CD4-positive, alpha-beta T cell treated with Interleukin-2 at 100 ng/mL for 4 hours (primary cell): ENCODE results near the gene TMIGD2.
"Not testable (repeated sequence)": the region's sequence is repeated elsewhere in the genome, so short reads cannot be mapped to it uniquely, and the experiment has no call there.

Experiments
- DNase-seq: peaks from one replicate; pipeline ENCODE4 v3.0.0-alpha.2; 2020; ENCODE audit warnings: low spot score

The TMIGD2 gene, protein sequence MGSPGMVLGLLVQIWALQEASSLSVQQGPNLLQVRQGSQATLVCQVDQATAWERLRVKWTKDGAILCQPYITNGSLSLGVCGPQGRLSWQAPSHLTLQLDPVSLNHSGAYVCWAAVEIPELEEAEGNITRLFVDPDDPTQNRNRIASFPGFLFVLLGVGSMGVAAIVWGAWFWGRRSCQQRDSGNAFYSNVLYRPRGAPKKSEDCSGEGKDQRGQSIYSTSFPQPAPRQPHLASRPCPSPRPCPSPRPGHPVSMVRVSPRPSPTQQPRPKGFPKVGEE

DNA sequence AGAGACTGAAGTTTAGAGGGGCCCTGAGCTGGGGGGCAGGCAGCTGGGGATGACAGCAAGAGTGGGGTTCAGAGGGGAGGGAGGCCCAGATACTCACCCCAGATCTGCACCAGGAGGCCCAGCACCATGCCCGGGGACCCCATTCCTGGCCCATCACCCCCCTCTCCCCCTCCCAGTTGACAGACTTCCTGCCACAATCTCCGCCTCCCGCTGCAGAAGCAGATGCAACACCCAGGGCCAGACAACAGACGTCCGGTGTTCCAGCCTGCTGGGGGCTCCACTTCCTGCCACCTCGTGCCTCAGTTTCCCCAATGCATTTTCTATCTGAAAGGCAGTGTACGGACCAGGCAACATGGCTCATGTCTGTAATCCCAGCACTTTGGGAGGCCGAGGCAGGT is at the start of gene TMIGD2:
TSS of gene TMIGD2 (minus strand) at position 147 of the 398 bp plus-strand sequence. CDS start at position 143, 4 bp downstream.
- no peak for DNase-seq

DNA sequence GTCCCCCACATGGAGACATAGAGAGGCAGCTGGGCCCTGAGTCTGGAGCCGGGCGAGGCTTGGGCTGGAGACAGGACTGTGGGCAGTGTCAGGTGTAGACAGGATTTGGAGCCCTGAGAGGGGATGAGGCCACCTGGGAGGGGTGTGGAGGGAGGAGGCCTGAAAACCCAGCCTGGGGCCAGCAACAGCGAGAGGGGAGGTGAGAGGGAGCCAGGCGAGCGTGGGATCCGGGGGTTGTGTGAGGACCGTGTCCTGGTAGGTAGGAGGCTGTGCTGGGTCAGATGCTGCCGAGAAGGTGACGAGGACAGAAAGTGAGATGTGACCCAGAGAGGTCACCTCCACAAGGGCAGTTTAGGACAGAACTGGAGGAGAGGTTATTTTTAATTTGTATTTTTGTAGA is 48.5 kb upstream of the TMIGD2 start:
- no peak for DNase-seq

DNA sequence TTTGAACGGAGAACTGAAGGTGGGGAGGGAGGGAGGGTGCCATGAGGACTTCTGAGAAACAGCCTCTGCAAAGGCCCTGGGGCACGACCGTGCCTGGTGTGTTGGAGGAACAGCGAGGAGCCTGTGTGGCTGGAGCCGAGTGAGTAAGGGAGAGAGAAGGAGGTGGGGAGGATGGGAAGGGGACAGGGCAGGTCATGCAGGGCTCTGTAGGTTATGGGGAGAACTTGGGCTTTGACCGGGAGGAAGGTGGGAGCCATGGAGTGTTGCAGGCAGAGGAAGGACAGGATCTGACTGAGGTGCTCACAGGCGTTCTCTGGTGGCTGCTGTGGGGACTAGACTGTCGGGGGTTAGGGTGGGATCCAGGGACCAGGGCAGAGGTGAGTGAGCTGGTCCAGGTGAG is 47.9 kb upstream of the TMIGD2 start:
- no peak for DNase-seq

DNA sequence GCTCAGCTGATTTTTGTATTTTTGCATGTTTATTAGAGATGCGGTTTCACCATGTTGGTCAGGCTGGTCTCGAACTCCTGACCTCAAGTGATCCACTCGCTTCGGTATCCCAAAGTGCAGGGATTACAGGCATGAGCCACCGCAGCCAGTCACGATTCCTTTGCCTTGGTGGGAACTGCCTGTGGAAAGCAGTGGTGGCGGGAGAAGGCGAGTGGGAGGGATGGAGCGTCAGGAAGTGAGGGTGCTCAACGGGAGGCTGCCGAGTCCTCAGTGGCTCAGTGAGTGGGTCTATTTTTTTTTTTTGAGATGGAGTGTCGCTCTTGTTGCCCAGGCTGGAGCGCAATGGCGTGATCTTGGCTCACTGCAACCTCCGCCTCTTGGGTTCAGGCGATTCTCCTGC is 47.0 kb upstream of the TMIGD2 start:
- DNase-seq, result not testable (repeated sequence)

DNA sequence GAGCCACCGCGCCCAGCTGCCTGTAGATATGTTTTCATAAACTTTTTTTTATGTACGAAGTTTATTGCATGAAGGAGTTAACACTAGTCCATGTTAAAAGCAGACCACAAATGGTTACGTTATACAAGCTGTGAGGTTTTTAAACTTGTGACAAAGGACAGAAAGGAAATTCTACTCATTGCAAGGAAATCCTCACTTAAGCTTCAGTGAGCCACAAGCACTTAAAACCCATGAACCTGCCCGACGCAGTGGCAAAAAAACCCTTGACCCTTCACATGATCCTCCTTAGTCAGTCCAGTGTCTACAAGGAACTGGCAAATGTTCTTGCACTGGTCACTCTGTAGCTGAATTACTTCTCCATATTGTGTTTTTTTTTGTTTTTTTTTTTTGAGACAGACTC is 45.3 kb upstream of the TMIGD2 start:
- no peak for DNase-seq

DNA sequence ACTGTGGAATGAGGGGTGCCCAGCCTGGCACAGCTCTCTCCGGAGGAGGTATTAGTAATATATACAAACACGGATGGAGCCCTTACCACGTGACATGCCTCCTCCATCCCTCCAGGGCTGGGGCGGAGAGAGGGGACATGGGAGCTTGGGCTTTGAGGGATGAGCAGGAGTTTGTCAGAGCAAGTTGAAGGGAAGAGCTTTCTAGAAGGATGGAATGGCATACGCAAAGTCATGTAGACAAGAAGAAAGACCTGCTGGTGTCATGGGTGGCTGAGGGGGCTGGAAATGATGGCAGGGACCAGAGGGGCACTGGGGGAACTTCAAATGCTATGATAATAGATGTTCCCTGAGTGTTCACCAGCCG is 43.8 kb upstream of the TMIGD2 start:
- DNase-seq, result no peak

DNA sequence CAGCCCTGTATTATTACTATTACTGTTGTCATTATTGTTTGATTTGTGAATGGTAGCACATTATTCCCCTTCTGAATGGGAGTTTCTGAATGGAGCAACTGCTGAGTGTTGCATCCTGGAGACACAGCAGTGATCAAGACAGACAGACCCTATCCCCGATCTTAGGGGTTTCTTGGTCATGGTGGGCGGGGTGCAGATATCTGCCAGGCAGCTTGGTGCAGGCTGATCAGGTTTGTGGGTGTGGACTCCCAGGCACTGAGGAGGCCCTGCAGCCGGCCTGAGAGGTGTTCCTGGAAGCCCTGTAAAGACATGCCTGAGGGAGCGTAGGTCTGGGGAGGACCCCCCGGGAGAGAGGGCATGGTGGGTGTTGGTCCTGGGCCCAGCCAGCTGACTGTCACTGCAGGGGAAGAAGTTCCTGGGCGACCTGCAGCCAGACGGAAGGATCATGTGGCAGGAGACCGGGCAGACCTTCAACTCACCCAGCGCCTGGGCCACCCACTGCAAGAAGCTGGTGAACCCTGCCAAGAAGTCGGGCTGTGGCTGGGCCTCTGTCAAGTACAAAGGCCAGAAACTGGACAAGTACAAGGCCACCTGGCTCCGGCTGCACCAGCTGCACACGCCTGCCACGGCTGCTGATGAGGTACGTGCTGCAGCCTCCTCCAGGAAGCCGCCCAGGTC is 43.3 kb upstream of the TMIGD2 start:
- DNase-seq, result no peak

DNA sequence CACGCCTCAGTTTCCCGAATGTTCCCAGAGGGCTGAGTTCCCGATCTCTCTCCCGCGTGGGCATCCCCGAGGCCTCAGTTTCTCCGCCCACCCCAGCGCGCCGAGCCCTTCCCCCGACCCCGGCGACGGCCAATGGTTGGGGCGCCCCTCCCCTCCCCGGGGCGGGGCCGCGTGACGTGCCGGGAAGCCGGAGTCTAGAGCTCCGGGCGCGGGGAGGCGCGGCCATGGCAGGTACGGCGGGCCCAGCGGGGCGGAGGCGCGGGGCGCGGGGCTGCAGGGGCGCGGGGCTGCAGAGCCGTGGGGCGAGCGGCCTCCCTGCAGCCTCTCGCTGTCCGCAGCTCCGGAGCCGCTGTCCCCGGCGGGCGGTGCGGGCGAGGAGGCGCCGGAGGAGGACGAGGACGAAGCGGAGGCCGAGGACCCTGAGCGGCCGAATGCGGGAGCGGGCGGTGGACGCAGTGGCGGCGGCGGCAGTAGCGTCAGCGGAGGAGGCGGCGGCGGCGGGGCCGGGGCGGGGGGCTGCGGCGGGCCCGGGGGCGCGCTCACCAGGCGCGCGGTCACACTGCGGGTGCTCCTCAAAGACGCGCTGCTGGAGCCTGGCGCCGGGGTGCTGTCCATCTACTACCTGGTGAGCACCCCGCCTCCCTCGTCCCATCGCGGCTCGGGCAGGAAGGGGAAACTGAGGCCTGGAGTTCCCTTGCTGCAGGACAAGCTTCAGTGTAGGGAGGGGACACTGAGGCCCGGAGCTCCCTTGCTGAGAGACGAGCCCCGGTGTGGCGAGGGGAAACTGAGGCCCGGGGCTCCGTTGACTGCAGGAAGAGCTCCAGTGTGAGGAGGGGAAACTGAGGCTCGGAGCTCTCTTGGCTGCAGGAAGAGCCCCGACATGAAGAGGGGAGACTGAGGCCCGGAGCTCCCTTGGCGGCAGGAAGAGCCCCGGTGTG is 41.5 kb upstream of the TMIGD2 start, which contains the start of gene MPND:
TSS of gene MPND (plus strand) at position 193 of the 938 bp plus-strand sequence. CDS start at position 225, 32 bp downstream.
- DNase-seq, result peak; percentile 88

DNA sequence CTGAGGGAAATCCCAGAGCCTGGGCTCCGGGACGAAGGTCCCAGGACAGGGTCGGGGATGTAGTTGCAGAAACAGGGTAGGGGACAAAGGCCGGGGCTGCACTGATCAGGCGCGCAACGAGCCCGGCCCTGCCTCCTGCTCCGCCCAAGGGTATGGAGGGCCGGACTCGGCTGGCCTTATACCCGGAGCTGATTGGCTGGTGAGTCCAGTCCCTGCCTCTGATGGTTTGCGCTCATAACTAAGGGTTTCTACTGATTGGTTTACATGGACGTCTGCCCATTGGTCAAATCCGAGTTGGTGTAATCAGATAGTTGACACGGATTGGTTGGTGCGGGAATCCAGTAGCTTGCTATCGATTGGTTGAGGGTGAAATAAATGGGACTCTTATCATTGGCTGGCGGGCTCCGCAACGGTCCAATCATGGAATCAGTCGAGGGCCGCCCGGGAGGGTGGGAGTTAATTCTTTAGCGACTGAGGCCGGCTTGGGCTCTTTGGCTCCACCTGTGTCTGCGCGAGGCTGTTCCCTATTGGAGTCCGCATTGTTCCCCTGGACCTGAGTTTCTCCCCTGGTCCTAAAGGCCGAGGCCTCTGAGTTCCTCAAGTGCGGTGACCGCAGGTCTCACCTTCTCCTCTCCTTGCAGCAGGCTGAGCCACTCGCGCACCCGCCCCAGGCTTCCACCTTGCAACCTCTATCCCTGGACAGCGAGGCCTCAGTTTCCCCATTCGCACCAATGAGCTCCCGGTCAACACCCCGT is 40.6 kb upstream of the TMIGD2 start:
- peak; percentile 98 for DNase-seq

DNA sequence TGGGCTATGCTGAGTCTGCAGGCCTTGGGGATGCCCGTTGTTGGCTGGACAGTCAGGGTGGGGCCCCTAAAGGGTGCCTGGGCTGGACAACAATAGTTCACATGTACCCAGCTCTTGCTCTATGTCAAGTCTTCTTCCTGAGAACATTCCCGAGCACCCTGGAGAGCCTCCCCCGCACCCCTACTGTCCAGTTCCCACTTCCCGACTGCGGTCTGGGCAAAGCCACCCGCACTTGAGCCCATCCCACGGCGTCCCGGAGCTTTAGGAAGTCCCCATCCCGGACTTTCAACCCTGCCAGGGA is 40.1 kb upstream of the TMIGD2 start:
- DNase-seq, result no peak

DNA sequence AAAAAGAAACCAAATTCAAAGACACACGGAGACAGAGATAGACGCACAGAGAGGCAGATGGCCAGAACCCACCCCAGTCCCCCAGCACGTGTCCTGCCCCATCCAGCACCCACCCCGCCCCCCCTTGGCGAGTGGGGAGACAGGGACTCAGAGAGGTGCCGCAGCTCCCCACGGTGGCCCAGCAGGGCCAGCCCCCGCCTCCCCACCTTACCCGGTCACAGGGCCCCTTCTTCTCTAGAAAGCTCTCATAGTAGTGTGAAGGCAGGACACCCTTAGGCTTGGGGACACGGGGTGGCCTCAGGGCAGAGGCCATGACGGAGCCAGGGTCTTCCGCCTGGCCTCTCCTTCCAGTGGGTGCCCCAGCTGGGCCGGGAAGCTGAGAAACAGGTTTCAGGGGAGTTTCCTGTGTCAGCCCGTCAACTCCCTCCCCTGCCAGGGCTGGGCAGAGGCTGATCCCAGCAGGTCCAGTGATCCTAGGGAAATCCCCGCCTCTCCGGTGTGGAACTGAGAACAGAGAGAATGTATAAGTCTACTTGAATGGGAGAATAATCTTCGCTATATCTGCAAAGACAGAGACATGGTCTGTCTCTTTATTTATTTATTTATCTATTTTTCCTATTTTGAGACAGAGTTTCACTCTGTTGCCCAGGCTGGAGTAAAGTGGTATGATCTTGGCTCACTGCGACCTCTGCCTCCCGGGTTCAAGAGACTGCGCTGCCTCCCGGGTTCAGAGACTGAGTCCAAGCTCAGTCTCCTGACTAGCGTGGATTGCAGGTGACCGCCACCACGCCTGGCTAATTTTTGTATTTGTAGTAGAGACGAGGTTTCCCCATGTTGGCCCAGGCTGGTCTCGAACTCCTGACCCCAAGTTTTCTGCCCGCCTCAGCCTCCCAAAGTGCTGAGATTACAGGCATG is 36.5 kb upstream of the TMIGD2 start, which contains the start of gene STAP2:
TSS of gene STAP2 (minus strand) at position 387 of the 915 bp plus-strand sequence. CDS start at position 313, 74 bp downstream.
- no peak for DNase-seq

DNA sequence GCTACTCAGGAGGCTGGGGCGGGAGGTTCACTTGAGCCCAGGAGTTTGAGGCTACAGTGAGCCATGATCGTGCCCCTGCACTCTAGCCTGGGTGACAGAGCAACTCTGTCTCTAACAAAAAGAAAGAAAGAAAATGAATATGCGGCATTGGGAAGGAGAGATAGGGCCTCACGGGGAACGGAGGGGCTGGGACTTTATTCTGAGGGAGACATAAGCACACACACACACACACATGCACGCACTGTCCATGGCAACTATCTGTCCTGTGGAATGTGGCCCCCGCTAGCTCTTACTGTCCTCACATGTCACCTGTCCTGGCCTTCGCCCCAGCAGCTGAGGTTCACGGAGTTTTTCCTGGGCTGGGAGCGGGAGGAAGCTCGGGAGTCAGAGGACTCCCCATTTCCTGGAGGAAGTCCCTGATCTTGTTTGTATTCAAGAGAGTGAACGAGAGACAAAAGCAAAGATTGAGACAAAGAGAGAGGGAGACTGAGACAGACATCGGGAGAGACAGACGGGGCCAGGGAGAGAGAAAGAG is 35.8 kb upstream of the TMIGD2 start:
- no peak for DNase-seq

DNA sequence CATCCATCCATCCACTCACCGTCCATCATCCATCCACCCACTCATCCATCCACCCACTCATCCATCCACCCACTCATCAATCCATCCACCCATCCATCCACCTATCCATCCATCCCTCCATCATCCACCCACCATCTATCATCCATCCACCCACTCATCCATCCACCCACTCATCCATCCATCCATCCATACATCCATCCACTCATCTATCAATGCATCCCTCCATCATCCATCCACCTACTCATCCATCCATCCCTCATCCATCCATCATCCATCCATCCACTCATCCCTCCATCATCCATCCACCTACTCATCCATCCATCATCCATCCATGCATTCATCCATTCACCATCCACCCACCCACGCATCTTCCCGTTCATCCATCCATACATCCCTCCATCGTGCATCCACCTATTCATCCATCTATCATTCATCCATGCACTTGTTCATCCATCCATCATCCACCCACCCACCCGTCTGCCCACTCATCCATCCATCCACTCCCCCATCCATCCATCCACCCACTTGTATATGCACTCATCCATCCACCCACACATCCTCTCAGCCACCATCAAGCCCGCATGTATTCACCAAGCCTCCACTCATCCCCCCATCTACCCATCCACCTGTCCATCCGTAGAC is 32.9 kb upstream of the TMIGD2 start:
- DNase-seq, result no peak

DNA sequence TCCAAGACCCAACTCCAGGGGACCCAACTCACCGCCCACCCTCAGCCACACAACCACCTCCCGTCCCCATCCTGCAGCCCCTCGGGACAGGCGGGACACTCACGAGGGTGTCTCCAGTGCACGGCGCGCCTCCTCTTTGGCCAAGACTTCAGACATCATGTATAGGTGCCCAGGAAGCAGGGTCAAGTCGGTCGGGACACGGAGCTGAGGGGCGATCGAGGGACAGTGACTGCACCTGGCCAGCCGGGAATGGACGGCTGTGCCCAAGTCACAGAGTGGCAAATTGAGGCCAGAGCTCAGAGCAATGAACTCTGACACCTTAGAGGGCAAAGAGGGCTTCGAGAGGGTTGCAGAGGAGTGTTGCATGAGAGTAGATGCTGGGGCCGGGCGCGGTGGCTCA is 27.7 kb upstream of the TMIGD2 start:
- no peak for DNase-seq

DNA sequence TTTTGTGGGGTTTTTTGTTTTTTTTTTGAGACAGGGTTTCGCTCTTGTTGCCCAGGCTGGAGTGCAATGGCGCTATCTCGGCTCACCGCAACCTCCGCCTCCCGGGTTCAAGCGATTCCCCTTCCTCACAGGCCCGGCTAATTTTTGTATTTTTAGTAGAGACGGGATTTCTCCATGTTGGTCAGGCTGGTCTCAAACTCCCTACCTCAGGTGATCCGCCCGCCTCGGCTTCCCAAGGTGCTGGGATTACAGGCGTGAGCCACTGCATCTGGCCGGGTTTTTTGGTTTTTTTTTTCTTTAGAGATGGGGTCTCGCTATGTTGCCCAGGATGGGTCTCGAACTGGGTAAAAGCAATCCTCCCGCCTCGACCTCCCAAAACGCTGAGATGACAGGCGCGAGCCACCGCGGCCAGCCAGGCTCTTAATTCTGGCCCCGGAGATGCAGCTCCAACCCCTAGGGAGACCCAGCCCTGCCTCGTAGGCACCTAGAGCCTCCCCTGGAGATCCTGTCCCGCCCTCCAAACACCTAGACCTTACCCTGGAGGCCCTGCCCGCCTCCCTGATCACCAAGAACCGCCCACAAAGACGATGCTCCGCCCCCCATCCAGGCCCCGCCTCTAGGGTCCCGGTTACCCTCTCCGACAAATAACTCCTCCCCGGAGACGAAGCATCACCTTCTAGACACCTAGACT is 26.9 kb upstream of the TMIGD2 start:
- not testable (repeated sequence) for DNase-seq

DNA sequence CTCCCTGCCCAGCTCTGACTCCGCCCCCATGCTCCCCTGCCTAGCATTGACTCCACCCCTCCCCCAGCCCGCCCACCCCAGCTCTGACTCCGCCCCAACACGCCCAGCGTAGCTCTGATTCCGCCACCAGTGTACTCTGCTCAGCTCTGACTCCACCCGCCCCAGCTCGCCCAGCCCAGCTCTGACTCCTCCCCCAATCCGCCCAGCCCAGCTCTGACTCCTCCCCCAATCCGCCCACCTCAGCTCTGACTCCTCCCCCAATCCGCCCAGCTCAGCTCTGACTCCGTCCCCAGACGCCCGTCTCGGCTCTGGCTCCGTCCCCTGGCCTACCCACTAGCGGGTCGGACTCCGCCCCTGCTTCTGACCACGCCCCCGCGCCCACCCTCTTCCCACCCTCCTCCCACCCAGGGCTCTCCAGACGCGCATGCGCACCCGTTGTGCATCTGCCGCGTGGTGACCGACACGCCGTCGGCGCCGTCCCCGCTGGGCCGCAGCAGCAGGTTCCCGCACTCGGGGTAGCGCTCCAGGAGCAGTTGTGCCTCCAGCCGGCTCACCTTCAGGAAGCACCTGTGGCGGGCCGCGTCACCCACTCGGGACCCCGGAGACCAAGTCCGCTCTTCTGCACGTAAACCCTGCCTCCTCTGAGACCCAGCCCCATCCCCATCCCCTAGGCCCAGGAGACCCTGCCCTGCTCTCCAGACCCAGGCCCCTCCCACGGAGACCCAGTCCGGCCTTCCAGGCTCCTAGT is 26.2 kb upstream of the TMIGD2 start:
- DNase-seq, result peak; percentile 96

DNA sequence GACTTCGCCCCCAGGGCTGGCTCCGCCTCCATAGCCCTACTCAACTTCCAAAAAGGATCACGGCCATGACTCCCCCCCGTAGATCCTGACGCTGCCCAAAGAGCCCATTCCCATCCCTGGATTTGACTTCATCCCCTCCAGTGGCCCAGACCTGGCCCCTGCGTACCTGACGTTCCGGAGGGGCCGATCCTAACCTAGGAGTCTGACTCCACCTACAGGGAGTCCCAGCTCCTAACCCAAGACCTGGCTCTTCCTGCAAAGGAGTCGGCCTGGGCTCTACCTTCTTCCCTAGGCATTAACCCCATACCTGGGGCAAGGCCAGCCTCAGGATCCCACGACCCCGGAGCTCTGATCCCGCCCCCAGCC is 25.7 kb upstream of the TMIGD2 start:
- DNase-seq, result no peak

DNA sequence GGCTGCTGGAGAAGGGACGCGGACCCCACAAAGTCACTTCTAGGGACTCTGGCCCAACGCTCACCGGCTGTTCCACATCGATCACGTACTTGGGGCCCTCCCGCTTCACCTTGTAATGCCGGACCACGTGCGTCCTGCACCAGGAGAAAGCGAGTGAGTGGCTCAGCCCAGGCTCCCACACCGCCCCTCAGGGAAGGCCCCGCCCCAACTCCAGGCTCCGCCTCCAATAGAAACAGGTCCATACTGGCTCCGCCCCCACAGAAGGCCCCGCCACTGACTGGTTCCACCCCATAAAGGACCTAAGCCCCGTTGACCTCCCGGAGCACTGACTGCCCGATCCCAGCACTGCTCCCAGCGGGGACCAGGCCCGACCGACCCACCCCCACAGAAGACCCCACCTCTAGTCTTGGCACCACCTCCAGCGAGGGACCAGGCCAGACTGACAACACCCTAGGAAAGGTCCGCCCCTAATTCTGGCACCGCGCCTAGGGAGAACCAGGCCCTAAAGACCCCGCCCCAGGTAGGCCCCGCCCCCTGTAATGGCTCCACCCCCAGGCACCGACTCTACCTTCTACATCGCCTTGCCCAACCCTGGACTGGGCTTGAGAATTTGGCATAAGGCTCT is 25.2 kb upstream of the TMIGD2 start:
- peak; percentile 66 for DNase-seq
